Activated T-cell treated with anti-CD3 and anti-CD28 coated beads, Interleukin-2, amount 50 U/mL, for 4 hours (primary cell): ENCODE measurements around the gene PSTPIP1. TPM values are rescaled to one million over a fixed set of nuclear protein-coding genes. Genes with fewer than 3 reads are reported as not detected.

Source experiments
- ATAC-seq, 2 donors: fragments of 200-7000 bp; cut with Tn5 transposase; one replicate each; pipeline ENCODE4 v1.10.0; 2021
- DNase-seq: peaks from one replicate; pipeline ENCODE4 v3.0.0-alpha.2; 2020
- H3K27me3 Mint-ChIP-seq: one replicate; pipeline ENCODE4 v1.8.0; 2021; ENCODE audit warnings: low read depth, mixed read lengths
- H3K36me3 Mint-ChIP-seq: one replicate; pipeline ENCODE4 v1.8.0; 2022; ENCODE audit warnings: mixed read lengths; ENCODE audit not compliant: insufficient read depth
- H3K4me1 Mint-ChIP-seq: one replicate; pipeline ENCODE4 v1.8.0; 2021; ENCODE audit warnings: low read depth, mixed read lengths
- H3K4me3 Mint-ChIP-seq: one replicate; pipeline ENCODE4 v1.8.0; 2021; ENCODE audit warnings: mild to moderate bottlenecking, moderate library complexity, mixed read lengths
- H3K9me3 Mint-ChIP-seq: one replicate; pipeline ENCODE4 v1.8.0; 2021; ENCODE audit warnings: mixed read lengths
- total RNA-seq, 3 donors: library from RNA; stranded (reverse); gene quantifications; one replicate each; pipeline ENCODE4 v1.2.1, GENCODE V29; 2021

Gene PSTPIP1
- total RNA-seq, 3 donors from 2014 or later = 85.4 to 130 (median 92.1) TPM

GRCh38 chr15:76972389-76973361 lies 22.3 kb upstream of the PSTPIP1 start:
- Mint-ChIP-seq H3K9me3 (no peaks in the 10 kb centered on the region), H3K27me3 (no peaks in the 10 kb centered on the region), H3K4me3 (no peak overlapping the region), H3K4me1 (peaks cover 13% of the 10 kb centered on the region), H3K36me3 (no peaks in the 10 kb centered on the region)
- ATAC-seq (no peak), DNase-seq (no peak)

- peaks cover 15% of the 10 kb centered on the region for H3K4me1 Mint-ChIP-seq
- no peaks in the 10 kb centered on the region for H3K27me3 Mint-ChIP-seq
Measured at GRCh38 chr15:76973362-76973743, 21.6 kb upstream of the PSTPIP1 start.

GRCh38 chr15:76973906-76974305 lies 21.0 kb upstream of the PSTPIP1 start:
- H3K9me3 Mint-ChIP-seq = peaks cover 5% of the 10 kb centered on the region
- no peak overlapping the region for H3K4me3 Mint-ChIP-seq
- ATAC-seq (no peak), DNase-seq (no peak)
- H3K27me3 Mint-ChIP-seq = no peaks in the 10 kb centered on the region
- no peaks in the 10 kb centered on the region for H3K36me3 Mint-ChIP-seq
- H3K4me1 Mint-ChIP-seq = peaks cover 15% of the 10 kb centered on the region

More at GRCh38 chr15:76973362-76973743, 21.6 kb upstream of the PSTPIP1 start:
- no peak overlapping the region for H3K4me3 Mint-ChIP-seq
- ATAC-seq (peak; percentile 70 to 75), DNase-seq (peak; percentile 65)
- H3K36me3 Mint-ChIP-seq = no peaks in the 10 kb centered on the region
- H3K9me3 Mint-ChIP-seq = peaks cover 3% of the 10 kb centered on the region

GRCh38 chr15:76974456-76975036 lies 20.4 kb upstream of the PSTPIP1 start:
- peaks cover 5% of the 10 kb centered on the region for H3K9me3 Mint-ChIP-seq
- no peaks in the 10 kb centered on the region for H3K36me3 Mint-ChIP-seq
- DNase-seq = no peak
- ATAC-seq = no peak
- H3K27me3 Mint-ChIP-seq = no peaks in the 10 kb centered on the region
- H3K4me1 Mint-ChIP-seq = peaks cover 15% of the 10 kb centered on the region
- no peak overlapping the region for H3K4me3 Mint-ChIP-seq

- H3K4me1 Mint-ChIP-seq = peaks cover 15% of the 10 kb centered on the region
- no peaks in the 10 kb centered on the region for H3K27me3 Mint-ChIP-seq
- H3K36me3 Mint-ChIP-seq = no peaks in the 10 kb centered on the region
- peaks cover 5% of the 10 kb centered on the region for H3K9me3 Mint-ChIP-seq
- DNase-seq (no peak), ATAC-seq (no peak)
- H3K4me3 Mint-ChIP-seq = no peak overlapping the region
Measured at GRCh38 chr15:76976141-76976540, 18.8 kb upstream of the PSTPIP1 start.

GRCh38 chr15:76976572-76977270 lies 18.2 kb upstream of the PSTPIP1 start:
- DNase-seq (no peak), ATAC-seq (peak; percentile 72 to 77)
- H3K27me3 Mint-ChIP-seq = no peaks in the 10 kb centered on the region
- H3K9me3 Mint-ChIP-seq = peaks cover 5% of the 10 kb centered on the region
- H3K4me1 Mint-ChIP-seq = peaks cover 15% of the 10 kb centered on the region
- H3K36me3 Mint-ChIP-seq = no peaks in the 10 kb centered on the region
- H3K4me3 Mint-ChIP-seq = no peak overlapping the region

GRCh38 chr15:76978522-76979330 lies 16.2 kb upstream of the PSTPIP1 start:
- H3K27me3 Mint-ChIP-seq = no peaks in the 10 kb centered on the region
- H3K4me1 Mint-ChIP-seq = peaks cover 11% of the 10 kb centered on the region
- H3K4me3 Mint-ChIP-seq = no peak overlapping the region

GRCh38 chr15:76979331-76979925 lies 15.5 kb upstream of the PSTPIP1 start:
- Mint-ChIP-seq H3K27me3 (no peaks in the 10 kb centered on the region), H3K9me3 (peaks cover 5% of the 10 kb centered on the region), H3K36me3 (no peaks in the 10 kb centered on the region), H3K4me1 (peaks cover 10% of the 10 kb centered on the region), H3K4me3 (no peak overlapping the region)
- no peak for ATAC-seq
- DNase-seq = no peak

More at GRCh38 chr15:76978522-76979330, 16.2 kb upstream of the PSTPIP1 start:
- Mint-ChIP-seq H3K9me3 (peaks cover 5% of the 10 kb centered on the region), H3K36me3 (no peaks in the 10 kb centered on the region)
- ATAC-seq (no peak), DNase-seq (no peak)

GRCh38 chr15:76979996-76980520 lies 14.9 kb upstream of the PSTPIP1 start:
- Mint-ChIP-seq H3K4me3 (no peak overlapping the region), H3K36me3 (no peaks in the 10 kb centered on the region), H3K4me1 (peaks cover 10% of the 10 kb centered on the region), H3K9me3 (peaks cover 5% of the 10 kb centered on the region), H3K27me3 (no peaks in the 10 kb centered on the region)
- ATAC-seq = no peak
- no peak for DNase-seq

GRCh38 chr15:76982356-76982755 lies 12.6 kb upstream of the PSTPIP1 start:
- H3K4me1 Mint-ChIP-seq = peaks cover 10% of the 10 kb centered on the region
- H3K36me3 Mint-ChIP-seq = no peaks in the 10 kb centered on the region
- DNase-seq = no peak
- no peak overlapping the region for H3K4me3 Mint-ChIP-seq
- H3K27me3 Mint-ChIP-seq = no peaks in the 10 kb centered on the region
- no peak for ATAC-seq
- peaks cover 5% of the 10 kb centered on the region for H3K9me3 Mint-ChIP-seq

GRCh38 chr15:76982756-76983155 lies 12.2 kb upstream of the PSTPIP1 start:
- peaks cover 11% of the 10 kb centered on the region for H3K4me1 Mint-ChIP-seq
- H3K4me3 Mint-ChIP-seq = no peak overlapping the region
- peaks cover 5% of the 10 kb centered on the region for H3K9me3 Mint-ChIP-seq
- ATAC-seq (no peak), DNase-seq (no peak)
- no peaks in the 10 kb centered on the region for H3K27me3 Mint-ChIP-seq
- H3K36me3 Mint-ChIP-seq = no peaks in the 10 kb centered on the region

GRCh38 chr15:76983590-76984375 lies 11.1 kb upstream of the PSTPIP1 start:
- DNase-seq (no peak), ATAC-seq (no peak)
- H3K9me3 Mint-ChIP-seq = no peaks in the 10 kb centered on the region
- peaks cover 20% of the 10 kb centered on the region for H3K4me1 Mint-ChIP-seq
- H3K4me3 Mint-ChIP-seq = no peak overlapping the region
- H3K27me3 Mint-ChIP-seq = no peaks in the 10 kb centered on the region
- H3K36me3 Mint-ChIP-seq = no peaks in the 10 kb centered on the region

- H3K9me3 Mint-ChIP-seq = no peaks in the 10 kb centered on the region
- no peaks in the 10 kb centered on the region for H3K27me3 Mint-ChIP-seq
- H3K4me1 Mint-ChIP-seq = peaks cover 29% of the 10 kb centered on the region
- no peaks in the 10 kb centered on the region for H3K36me3 Mint-ChIP-seq
- no peak overlapping the region for H3K4me3 Mint-ChIP-seq
- DNase-seq (no peak), ATAC-seq (no peak)
Measured at GRCh38 chr15:76986743-76987142, 8.2 kb upstream of the PSTPIP1 start.
